Type B pancreatic cell (in vitro differentiated cells): ENCODE measurements around the gene HDAC11. TPM values are rescaled to one million over a fixed set of nuclear protein-coding genes. Genes with fewer than 3 reads are reported as not detected.

ENCODE experiments used
- DNase-seq: peaks from one replicate; pipeline ENCODE4 v3.0.0; 2021; ENCODE audit warnings: mixed read lengths; ENCODE audit not compliant: unreplicated experiment; ENCODE audit errors: extremely low spot score
- H3K27ac Mint-ChIP-seq: 2 replicates; pipeline ENCODE4 v1.8.0; 2021; ENCODE audit warnings: mild to moderate bottlenecking, mixed read lengths
- H3K27me3 Mint-ChIP-seq: 2 replicates; pipeline ENCODE4 v1.8.0; 2021; ENCODE audit warnings: mixed read lengths
- H3K36me3 Mint-ChIP-seq: 2 replicates; pipeline ENCODE4 v1.8.0; 2021; ENCODE audit warnings: mixed read lengths
- H3K4me1 Mint-ChIP-seq: one replicate; pipeline ENCODE4 v1.8.0; 2021; ENCODE audit warnings: mixed read lengths; ENCODE audit not compliant: unreplicated experiment
- H3K4me3 Mint-ChIP-seq: 2 replicates; pipeline ENCODE4 v1.8.0; 2021; ENCODE audit warnings: mild to moderate bottlenecking, mixed read lengths
- H3K9me3 Mint-ChIP-seq: 2 replicates; pipeline ENCODE4 v1.8.0; 2021; ENCODE audit warnings: mixed read lengths
- total RNA-seq: library from RNA; stranded (reverse); gene quantifications from 2 replicates; pipeline ENCODE4 v1.2.1, GENCODE V29; 2021; ENCODE audit warnings: low replicate concordance
- TF ChIP-seq, protein P1 (sequence below): fragments of 200-600 bp; sonication (generic); conservative IDR thresholded peaks from 2 replicates; pipeline ENCODE4 v1.5.0; 2021; ENCODE audit warnings: antibody characterized with exemption, mild to moderate bottlenecking

HDAC11 gene
- total RNA-seq, 1 donor from 2014 or later = 21.9 TPM

DNA sequence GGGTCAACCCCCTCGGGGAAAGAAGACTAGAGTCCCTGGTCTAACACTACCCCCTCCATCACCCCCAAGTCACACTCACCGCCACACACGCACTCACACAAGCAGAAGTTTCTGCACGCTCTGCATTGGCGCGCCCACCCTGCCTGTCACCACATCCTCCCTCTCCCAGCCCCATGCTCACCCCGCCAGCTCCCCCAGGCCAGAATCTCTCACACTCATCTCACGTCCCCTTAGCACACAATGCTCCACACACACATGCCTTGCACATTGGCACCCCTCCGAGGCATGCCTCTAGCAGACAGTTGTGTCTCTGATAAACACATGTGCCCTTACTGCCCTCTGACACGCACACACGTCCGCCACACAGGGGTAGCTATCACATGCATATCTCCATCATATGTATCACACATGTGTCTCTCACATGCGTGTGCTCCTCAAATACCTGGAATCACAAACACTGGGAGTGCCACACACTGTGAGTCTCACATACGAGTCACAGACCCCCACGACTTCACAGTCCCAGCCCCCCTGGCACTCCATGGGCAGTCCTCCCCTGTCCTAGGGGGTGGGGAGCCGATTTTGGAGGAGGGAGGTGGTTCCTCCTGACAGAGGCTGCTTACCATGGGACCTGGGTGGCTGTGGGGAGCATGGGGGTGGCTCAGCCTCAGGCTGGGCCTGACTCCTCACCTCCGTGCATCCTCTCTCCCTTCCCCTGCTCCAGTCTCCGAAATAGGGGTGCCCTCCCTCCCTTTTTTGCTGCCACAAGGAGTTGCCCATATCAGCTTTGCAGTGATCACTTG is 69.7 kb downstream of the HDAC11 start:
- H3K4me3 Mint-ChIP-seq = peak overlapping the region; percentile 89
- TF ChIP-seq, protein P1, sequence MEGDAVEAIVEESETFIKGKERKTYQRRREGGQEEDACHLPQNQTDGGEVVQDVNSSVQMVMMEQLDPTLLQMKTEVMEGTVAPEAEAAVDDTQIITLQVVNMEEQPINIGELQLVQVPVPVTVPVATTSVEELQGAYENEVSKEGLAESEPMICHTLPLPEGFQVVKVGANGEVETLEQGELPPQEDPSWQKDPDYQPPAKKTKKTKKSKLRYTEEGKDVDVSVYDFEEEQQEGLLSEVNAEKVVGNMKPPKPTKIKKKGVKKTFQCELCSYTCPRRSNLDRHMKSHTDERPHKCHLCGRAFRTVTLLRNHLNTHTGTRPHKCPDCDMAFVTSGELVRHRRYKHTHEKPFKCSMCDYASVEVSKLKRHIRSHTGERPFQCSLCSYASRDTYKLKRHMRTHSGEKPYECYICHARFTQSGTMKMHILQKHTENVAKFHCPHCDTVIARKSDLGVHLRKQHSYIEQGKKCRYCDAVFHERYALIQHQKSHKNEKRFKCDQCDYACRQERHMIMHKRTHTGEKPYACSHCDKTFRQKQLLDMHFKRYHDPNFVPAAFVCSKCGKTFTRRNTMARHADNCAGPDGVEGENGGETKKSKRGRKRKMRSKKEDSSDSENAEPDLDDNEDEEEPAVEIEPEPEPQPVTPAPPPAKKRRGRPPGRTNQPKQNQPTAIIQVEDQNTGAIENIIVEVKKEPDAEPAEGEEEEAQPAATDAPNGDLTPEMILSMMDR = no peak
- H3K4me1 Mint-ChIP-seq = peaks cover 38% of the 10 kb centered on the region
- H3K36me3 Mint-ChIP-seq = no peaks in the 10 kb centered on the region
- peaks cover 13% of the 10 kb centered on the region for H3K27me3 Mint-ChIP-seq
- H3K9me3 Mint-ChIP-seq = no peaks in the 10 kb centered on the region
- H3K27ac Mint-ChIP-seq = peak overlapping the region; percentile 76
- DNase-seq = no peak

DNA sequence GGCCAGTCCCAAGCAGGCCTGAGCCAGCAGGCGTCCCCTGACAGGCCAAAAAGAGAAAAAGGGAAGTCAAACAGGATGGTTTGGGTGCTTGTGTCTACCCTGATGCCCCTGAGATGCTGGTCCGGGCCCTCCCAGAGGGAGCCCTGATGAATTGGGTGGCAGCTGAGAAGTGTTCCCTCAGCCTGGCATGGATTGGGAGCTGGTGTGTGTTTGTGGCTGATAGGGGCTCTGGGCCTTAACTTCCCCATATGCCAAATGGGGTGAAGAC is 70.3 kb downstream of the HDAC11 start:
- H3K27ac Mint-ChIP-seq = no peak overlapping the region
- TF ChIP-seq, protein P1 = no peak
- no peaks in the 10 kb centered on the region for H3K9me3 Mint-ChIP-seq
- DNase-seq = no peak
- peaks cover 9% of the 10 kb centered on the region for H3K27me3 Mint-ChIP-seq
- no peaks in the 10 kb centered on the region for H3K36me3 Mint-ChIP-seq
- peak overlapping the region; percentile 89 for H3K4me3 Mint-ChIP-seq
- H3K4me1 Mint-ChIP-seq = peaks cover 35% of the 10 kb centered on the region

GRCh38 chr3:13550791-13551360 is 70.8 kb downstream of the HDAC11 start:
- H3K4me3 Mint-ChIP-seq = peak overlapping the region; percentile 89
- no peaks in the 10 kb centered on the region for H3K36me3 Mint-ChIP-seq
- no peak for DNase-seq
- H3K9me3 Mint-ChIP-seq = no peaks in the 10 kb centered on the region
- TF ChIP-seq, protein P1 = no peak
- H3K27me3 Mint-ChIP-seq = peaks cover 9% of the 10 kb centered on the region
- H3K4me1 Mint-ChIP-seq = peaks cover 34% of the 10 kb centered on the region
- H3K27ac Mint-ChIP-seq = no peak overlapping the region

DNA sequence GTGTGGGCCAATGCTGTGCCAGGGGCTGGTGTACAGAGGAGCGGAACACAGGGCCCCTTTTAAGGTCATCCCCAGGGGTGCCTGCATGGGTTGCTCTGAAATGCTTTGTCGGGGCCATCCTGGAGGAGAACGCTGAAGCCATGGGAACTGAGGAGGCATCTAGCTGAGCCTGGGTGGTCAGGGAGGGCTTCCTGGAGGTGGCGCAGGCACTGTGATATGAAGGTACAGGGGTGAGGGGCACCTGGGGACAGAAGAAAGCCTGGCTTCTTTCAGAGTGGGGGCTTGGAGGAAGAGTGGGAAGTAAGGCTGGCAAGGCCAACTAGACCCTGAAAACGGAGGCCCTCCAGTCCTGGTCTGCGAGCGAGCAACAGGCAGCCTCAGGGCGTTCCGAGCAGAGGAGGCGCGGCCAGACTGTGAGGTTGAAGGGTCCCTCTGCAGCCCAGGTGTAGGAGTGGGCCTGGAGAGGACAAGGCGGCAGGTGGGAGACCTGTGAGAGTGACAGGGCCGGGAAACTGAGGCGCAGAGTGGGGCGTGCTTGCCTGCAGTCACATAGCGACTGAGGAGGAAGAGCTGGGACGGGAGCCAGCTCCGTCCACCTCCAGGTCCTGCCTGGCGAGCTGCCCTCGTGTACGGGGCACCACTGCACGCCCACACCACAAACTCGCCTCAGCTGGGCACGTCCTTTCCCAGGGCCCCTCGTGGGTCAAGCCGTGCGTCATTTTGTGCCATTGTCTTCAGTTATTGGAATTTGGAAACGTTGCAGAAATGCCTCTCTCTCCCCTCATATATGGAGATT is 72.9 kb downstream of the HDAC11 start:
- Mint-ChIP-seq H3K27ac (no peak overlapping the region), H3K4me3 (no peak overlapping the region), H3K27me3 (peaks cover 9% of the 10 kb centered on the region), H3K36me3 (no peaks in the 10 kb centered on the region), H3K9me3 (no peaks in the 10 kb centered on the region), H3K4me1 (peaks cover 36% of the 10 kb centered on the region)
- no peak for DNase-seq
- TF ChIP-seq, protein P1 = no peak

DNA sequence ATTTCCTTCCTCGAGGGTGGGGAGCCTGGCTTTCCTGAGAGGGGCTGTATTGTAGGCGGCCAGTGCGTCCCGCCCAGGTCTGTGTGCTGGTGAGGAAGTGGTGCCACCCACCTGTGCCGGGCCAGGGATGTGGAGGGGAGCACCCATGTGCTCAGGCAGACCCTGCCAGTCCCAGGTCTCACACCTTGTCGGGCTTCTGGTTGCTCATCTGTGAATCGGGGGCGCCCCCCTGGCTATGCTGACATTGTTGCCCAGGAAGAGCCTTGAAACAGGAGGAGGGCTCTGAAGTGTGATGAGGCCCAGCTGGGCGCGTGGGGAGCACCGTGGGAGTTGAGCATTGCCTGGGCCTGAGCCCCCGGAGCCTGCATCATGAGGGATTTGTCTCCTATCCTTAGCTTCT is 73.6 kb downstream of the HDAC11 start:
- no peaks in the 10 kb centered on the region for H3K36me3 Mint-ChIP-seq
- H3K4me3 Mint-ChIP-seq = no peak overlapping the region
- H3K27me3 Mint-ChIP-seq = peaks cover 5% of the 10 kb centered on the region
- no peak overlapping the region for H3K27ac Mint-ChIP-seq
- H3K9me3 Mint-ChIP-seq = no peaks in the 10 kb centered on the region
- peaks cover 40% of the 10 kb centered on the region for H3K4me1 Mint-ChIP-seq
- TF ChIP-seq, protein P1 = no peak
- no peak for DNase-seq
